Duodenal mucosa (tissue), 2 donors: ENCODE data around the gene MIS18BP1.
"Not testable (repeated sequence)": the region's sequence is repeated elsewhere in the genome, so short reads cannot be mapped to it uniquely, and the experiment has no call there.

Experiments
- H3K27ac ChIP-seq: one replicate; pipeline ENCODE4 v1.7.0; 2013; ENCODE audit warnings: low read depth, low read length
- H3K27me3 ChIP-seq, 2 donors: one replicate each; pipeline ENCODE4 v1.7.0; 2013; ENCODE audit warnings: low read length in 2 of 2, control low read depth in 1 of 2; ENCODE audit not compliant: insufficient read depth in 2 of 2, control insufficient read depth in 1 of 2
- H3K36me3 ChIP-seq, 2 donors: one replicate each; pipeline ENCODE4 v1.7.0; 2013; ENCODE audit warnings: low read length in 2 of 2, control low read depth in 1 of 2; ENCODE audit not compliant: insufficient read depth in 2 of 2, control insufficient read depth in 1 of 2
- H3K4me1 ChIP-seq, 2 donors: one replicate each; pipeline ENCODE4 v1.7.0; 2013; ENCODE audit warnings: low read length in 2 of 2, control low read depth in 1 of 2; ENCODE audit not compliant: insufficient read depth in 2 of 2, control insufficient read depth in 1 of 2
- H3K4me3 ChIP-seq, 2 donors: one replicate each; pipeline ENCODE4 v1.7.0; 2013; ENCODE audit warnings: low read length in 2 of 2, low read depth in 1 of 2
- H3K9ac ChIP-seq, 2 donors: one replicate each; pipeline ENCODE4 v1.7.0; 2013; ENCODE audit warnings: low read length in 2 of 2, low read depth in 1 of 2
- H3K9me3 ChIP-seq, 2 donors: one replicate each; pipeline ENCODE4 v1.7.0; 2013; ENCODE audit warnings: low read length in 2 of 2, control low read depth in 1 of 2; ENCODE audit not compliant: control insufficient read depth in 1 of 2

The MIS18BP1 gene

GRCh38 chr14:45246691-45247090 is 6.3 kb downstream of the MIS18BP1 start:
- Histone ChIP-seq H3K27ac (no peak overlapping the region), H3K9ac (no peak overlapping the region), H3K36me3 (peaks cover 0 to 3% of the 10 kb centered on the region in 2 donors), H3K27me3 (no peaks in the 10 kb centered on the region), H3K4me3 (no peak overlapping the region), H3K9me3 (no peaks in the 10 kb centered on the region), H3K4me1 (peaks cover 6 to 19% of the 10 kb centered on the region in 2 donors)

GRCh38 chr14:45246151-45246550 is 6.9 kb downstream of the MIS18BP1 start:
- Histone ChIP-seq H3K27ac (no peak overlapping the region), H3K36me3 (peaks cover 0 to 5% of the 10 kb centered on the region in 2 donors), H3K4me3 (no peak overlapping the region), H3K9ac (no peak overlapping the region), H3K27me3 (no peaks in the 10 kb centered on the region), H3K9me3 (no peaks in the 10 kb centered on the region), H3K4me1 (peaks cover 6 to 13% of the 10 kb centered on the region in 2 donors)

- H3K27ac ChIP-seq = no peak overlapping the region
- no peak overlapping the region for H3K4me3 ChIP-seq
- H3K9ac ChIP-seq = no peak overlapping the region
- H3K9me3 ChIP-seq = no peaks in the 10 kb centered on the region
- no peaks in the 10 kb centered on the region for H3K27me3 ChIP-seq
- peaks cover 0 to 8% of the 10 kb centered on the region in 2 donors for H3K4me1 ChIP-seq
- peaks cover 0 to 19% of the 10 kb centered on the region in 2 donors for H3K36me3 ChIP-seq
Observed at GRCh38 chr14:45242706-45243105, 10.3 kb downstream of the MIS18BP1 start.

GRCh38 chr14:45238988-45239387 is 14.0 kb downstream of the MIS18BP1 start:
- H3K9me3 ChIP-seq = no peaks in the 10 kb centered on the region
- H3K27ac ChIP-seq = no peak overlapping the region
- no peaks in the 10 kb centered on the region for H3K27me3 ChIP-seq
- H3K36me3 ChIP-seq = peaks cover 0 to 36% of the 10 kb centered on the region in 2 donors
- no peak overlapping the region for H3K9ac ChIP-seq
- H3K4me1 ChIP-seq = no peaks in the 10 kb centered on the region
- no peak overlapping the region for H3K4me3 ChIP-seq

GRCh38 chr14:45227566-45227965 is 25.4 kb downstream of the MIS18BP1 start:
- Histone ChIP-seq H3K4me3 (no peak overlapping the region), H3K27me3 (no peaks in the 10 kb centered on the region), H3K27ac (no peak overlapping the region), H3K9me3 (no peaks in the 10 kb centered on the region), H3K36me3 (peaks cover 32 to 63% of the 10 kb centered on the region in 2 donors), H3K4me1 (no peaks in the 10 kb centered on the region), H3K9ac (no peak overlapping the region)

GRCh38 chr14:45222485-45223262 is 30.3 kb downstream of the MIS18BP1 start:
- no peak overlapping the region for H3K9ac ChIP-seq
- H3K4me1 ChIP-seq = no peaks in the 10 kb centered on the region
- H3K27me3 ChIP-seq = no peaks in the 10 kb centered on the region
- no peak overlapping the region for H3K27ac ChIP-seq
- H3K9me3 ChIP-seq = no peaks in the 10 kb centered on the region
- peaks cover 18 to 47% of the 10 kb centered on the region in 2 donors for H3K36me3 ChIP-seq
- H3K4me3 ChIP-seq = no peak overlapping the region

- H3K4me3 ChIP-seq, H3K27ac ChIP-seq, H3K9ac ChIP-seq, H3K4me1 ChIP-seq, H3K27me3 ChIP-seq, H3K9me3 ChIP-seq: not testable (repeated sequence)
- H3K36me3 ChIP-seq = peaks cover 0 to 54% of the 10 kb centered on the region in 2 donors
Observed at GRCh38 chr14:45214341-45214740, 38.7 kb downstream of the MIS18BP1 start.

- peaks cover 0 to 57% of the 10 kb centered on the region in 2 donors for H3K36me3 ChIP-seq
- H3K9me3 ChIP-seq, H3K9ac ChIP-seq, H3K4me3 ChIP-seq, H3K27ac ChIP-seq, H3K27me3 ChIP-seq, H3K4me1 ChIP-seq: not testable (repeated sequence)
Observed at GRCh38 chr14:45213716-45214115, 39.3 kb downstream of the MIS18BP1 start.

GRCh38 chr14:45212231-45212630 is 40.8 kb downstream of the MIS18BP1 start:
- Histone ChIP-seq H3K4me3 (no peak overlapping the region), H3K27me3 (no peaks in the 10 kb centered on the region), H3K9ac (no peak overlapping the region), H3K36me3 (peaks cover 0 to 49% of the 10 kb centered on the region in 2 donors), H3K27ac (no peak overlapping the region), H3K4me1 (no peaks in the 10 kb centered on the region), H3K9me3 (no peaks in the 10 kb centered on the region)

GRCh38 chr14:45211295-45211694 is 41.7 kb downstream of the MIS18BP1 start:
- Histone ChIP-seq H3K9ac (no peak overlapping the region), H3K27me3 (no peaks in the 10 kb centered on the region), H3K4me3 (no peak overlapping the region), H3K27ac (no peak overlapping the region), H3K4me1 (no peaks in the 10 kb centered on the region), H3K36me3 (peaks cover 0 to 54% of the 10 kb centered on the region in 2 donors), H3K9me3 (no peaks in the 10 kb centered on the region)
